Measurements from ENCODE around the gene PPARG.
A peak's percentile ranks its signal among the peaks of the same experiment; 100 is the strongest.

Gene PPARG

DNA sequence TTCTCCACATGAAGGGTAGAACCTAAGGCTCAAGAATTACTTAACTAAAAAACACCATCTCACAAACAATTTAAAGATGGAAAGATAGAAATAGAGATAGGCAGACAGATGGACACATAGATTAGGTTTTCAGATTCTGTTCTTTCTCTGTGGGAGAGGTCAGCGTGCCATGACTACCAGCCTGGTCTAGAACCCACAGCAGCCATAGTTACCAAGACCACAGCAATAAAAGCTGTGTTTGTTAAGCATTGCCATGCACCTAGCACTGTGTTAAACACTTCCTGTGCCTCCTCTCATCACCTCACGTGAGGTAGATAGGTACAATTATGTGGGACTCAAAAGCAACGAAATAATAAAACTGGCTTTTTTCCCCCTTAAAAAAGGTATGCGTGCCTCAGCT lies 112.3 kb downstream of the PPARG start:
- H3K27me3 ChIP-seq (ENCODE audit: insufficient read depth, poor library complexity, severe bottlenecking) = no peaks in the 10 kb centered on the region
- no peak overlapping the region for H3K27ac ChIP-seq (replicated peaks)
- no peak for TF ChIP-seq CTCF (IDR thresholded peaks at IDR 0.05; ENCODE audit: insufficient read depth, low read length)
- TF ChIP-seq, protein P1, sequence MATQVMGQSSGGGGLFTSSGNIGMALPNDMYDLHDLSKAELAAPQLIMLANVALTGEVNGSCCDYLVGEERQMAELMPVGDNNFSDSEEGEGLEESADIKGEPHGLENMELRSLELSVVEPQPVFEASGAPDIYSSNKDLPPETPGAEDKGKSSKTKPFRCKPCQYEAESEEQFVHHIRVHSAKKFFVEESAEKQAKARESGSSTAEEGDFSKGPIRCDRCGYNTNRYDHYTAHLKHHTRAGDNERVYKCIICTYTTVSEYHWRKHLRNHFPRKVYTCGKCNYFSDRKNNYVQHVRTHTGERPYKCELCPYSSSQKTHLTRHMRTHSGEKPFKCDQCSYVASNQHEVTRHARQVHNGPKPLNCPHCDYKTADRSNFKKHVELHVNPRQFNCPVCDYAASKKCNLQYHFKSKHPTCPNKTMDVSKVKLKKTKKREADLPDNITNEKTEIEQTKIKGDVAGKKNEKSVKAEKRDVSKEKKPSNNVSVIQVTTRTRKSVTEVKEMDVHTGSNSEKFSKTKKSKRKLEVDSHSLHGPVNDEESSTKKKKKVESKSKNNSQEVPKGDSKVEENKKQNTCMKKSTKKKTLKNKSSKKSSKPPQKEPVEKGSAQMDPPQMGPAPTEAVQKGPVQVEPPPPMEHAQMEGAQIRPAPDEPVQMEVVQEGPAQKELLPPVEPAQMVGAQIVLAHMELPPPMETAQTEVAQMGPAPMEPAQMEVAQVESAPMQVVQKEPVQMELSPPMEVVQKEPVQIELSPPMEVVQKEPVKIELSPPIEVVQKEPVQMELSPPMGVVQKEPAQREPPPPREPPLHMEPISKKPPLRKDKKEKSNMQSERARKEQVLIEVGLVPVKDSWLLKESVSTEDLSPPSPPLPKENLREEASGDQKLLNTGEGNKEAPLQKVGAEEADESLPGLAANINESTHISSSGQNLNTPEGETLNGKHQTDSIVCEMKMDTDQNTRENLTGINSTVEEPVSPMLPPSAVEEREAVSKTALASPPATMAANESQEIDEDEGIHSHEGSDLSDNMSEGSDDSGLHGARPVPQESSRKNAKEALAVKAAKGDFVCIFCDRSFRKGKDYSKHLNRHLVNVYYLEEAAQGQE (IDR thresholded peaks at IDR 0.05; ENCODE audit: insufficient replicate concordance, low read depth) = no peak
- no peak for TF ChIP-seq POLR2AphosphoS5 (IDR thresholded peaks at IDR 0.05; ENCODE audit: low read depth)
- DNase-seq (ENCODE audit: low read depth in 1 of 2, low spot score in 1 of 2) = no peak
- no peak overlapping the region for H3K4me3 ChIP-seq (replicated peaks; ENCODE audit: insufficient read depth, low read length)

GRCh38 chr3:12405432-12406272 lies 116.8 kb downstream of the PPARG start:
- TF ChIP-seq POLR2AphosphoS5 (IDR thresholded peaks at IDR 0.05; ENCODE audit: low read depth) (no peak), CTCF (IDR thresholded peaks at IDR 0.05; ENCODE audit: insufficient read depth, low read length) (no peak), SPI1 (IDR thresholded peaks at IDR 0.05; ENCODE audit: borderline replicate concordance, low read depth) (no peak), GABPA (IDR thresholded peaks at IDR 0.05; ENCODE audit: low read depth) (no peak)
- TF ChIP-seq, protein P1 (IDR thresholded peaks at IDR 0.05; ENCODE audit: insufficient replicate concordance, low read depth) = no peak
- H3K4me3 ChIP-seq (replicated peaks; ENCODE audit: insufficient read depth, low read length) = no peak overlapping the region
- DNase-seq (ENCODE audit: low read depth in 1 of 2, low spot score in 1 of 2) = peak in 1 of 2 experiments; percentile 10
- H3K27ac ChIP-seq (replicated peaks) = no peak overlapping the region
- H3K27me3 ChIP-seq (ENCODE audit: insufficient read depth, poor library complexity, severe bottlenecking) = no peaks in the 10 kb centered on the region

- no peak overlapping the region for H3K4me3 ChIP-seq (replicated peaks; ENCODE audit: insufficient read depth, low read length)
- no peak for DNase-seq (ENCODE audit: low read depth in 1 of 2, low spot score in 1 of 2)
- TF ChIP-seq CTCF (IDR thresholded peaks at IDR 0.05; ENCODE audit: insufficient read depth, low read length) (no peak), GABPA (IDR thresholded peaks at IDR 0.05; ENCODE audit: low read depth) (no peak), SPI1 (IDR thresholded peaks at IDR 0.05; ENCODE audit: borderline replicate concordance, low read depth) (no peak), POLR2AphosphoS5 (IDR thresholded peaks at IDR 0.05; ENCODE audit: low read depth) (no peak)
- TF ChIP-seq, protein P1 (IDR thresholded peaks at IDR 0.05; ENCODE audit: insufficient replicate concordance, low read depth) = no peak
- H3K27me3 ChIP-seq (ENCODE audit: insufficient read depth, poor library complexity, severe bottlenecking) = no peaks in the 10 kb centered on the region
- no peak overlapping the region for H3K27ac ChIP-seq (replicated peaks)
Observed at GRCh38 chr3:12408984-12409683, 120.3 kb downstream of the PPARG start.
